RWPE2 (cell line): Measurements from ENCODE around the gene NSUN4.
"Not testable (repeated sequence)": the region's sequence is repeated elsewhere in the genome, so short reads cannot be mapped to it uniquely, and the experiment has no call there.

Experiments used
- ATAC-seq: fragments of 200-7000 bp; cut with Tn5 transposase; 3 replicates; pipeline ENCODE4 v1.9.1; 2021; ENCODE audit warnings: low read depth
- DNase-seq: peaks from one replicate; pipeline ENCODE4 v3.0.0-alpha.2; 2020; ENCODE audit warnings: low spot score
- H3K27ac ChIP-seq: fragments of 450-650 bp; 2 replicates; pipeline ENCODE4 v1.5.1; 2017; ENCODE audit warnings: mild to moderate bottlenecking; ENCODE audit not compliant: poor library complexity, severe bottlenecking
- H3K27me3 ChIP-seq: fragments of 250-450 bp; sonication (Bioruptor Pico); 2 replicates; pipeline ENCODE4 v1.5.1; 2021; ENCODE audit warnings: mild to moderate bottlenecking, moderate library complexity; ENCODE audit not compliant: insufficient read depth, poor library complexity, severe bottlenecking
- H3K36me3 ChIP-seq: fragments of 250-450 bp; sonication (Bioruptor Pico); 2 replicates; pipeline ENCODE4 v1.5.1; 2020; ENCODE audit warnings: low read depth, mild to moderate bottlenecking, moderate library complexity
- H3K4me1 ChIP-seq: fragments of 250-450 bp; sonication (Bioruptor Pico); 2 replicates; pipeline ENCODE4 v1.5.1; 2021; ENCODE audit warnings: mild to moderate bottlenecking, moderate library complexity; ENCODE audit not compliant: insufficient read depth, poor library complexity, severe bottlenecking
- H3K4me3 ChIP-seq: fragments of 250-450 bp; sonication (Bioruptor Pico); 2 replicates; pipeline ENCODE4 v1.5.1; 2021; ENCODE audit warnings: mild to moderate bottlenecking, moderate library complexity; ENCODE audit not compliant: severe bottlenecking
- H3K9me3 ChIP-seq: fragments of 250-450 bp; sonication (Bioruptor Pico); 2 replicates; pipeline ENCODE4 v1.5.1; 2021; ENCODE audit warnings: mild to moderate bottlenecking, moderate library complexity; ENCODE audit not compliant: severe bottlenecking
- TF ChIP-seq, protein P1 (sequence below): fragments of 450-650 bp; IDR thresholded peaks from one replicate; pipeline ENCODE4 v1.5.1; 2017; ENCODE audit warnings: mild to moderate bottlenecking, moderate library complexity; ENCODE audit not compliant: poor library complexity, severe bottlenecking

Gene NSUN4

DNA sequence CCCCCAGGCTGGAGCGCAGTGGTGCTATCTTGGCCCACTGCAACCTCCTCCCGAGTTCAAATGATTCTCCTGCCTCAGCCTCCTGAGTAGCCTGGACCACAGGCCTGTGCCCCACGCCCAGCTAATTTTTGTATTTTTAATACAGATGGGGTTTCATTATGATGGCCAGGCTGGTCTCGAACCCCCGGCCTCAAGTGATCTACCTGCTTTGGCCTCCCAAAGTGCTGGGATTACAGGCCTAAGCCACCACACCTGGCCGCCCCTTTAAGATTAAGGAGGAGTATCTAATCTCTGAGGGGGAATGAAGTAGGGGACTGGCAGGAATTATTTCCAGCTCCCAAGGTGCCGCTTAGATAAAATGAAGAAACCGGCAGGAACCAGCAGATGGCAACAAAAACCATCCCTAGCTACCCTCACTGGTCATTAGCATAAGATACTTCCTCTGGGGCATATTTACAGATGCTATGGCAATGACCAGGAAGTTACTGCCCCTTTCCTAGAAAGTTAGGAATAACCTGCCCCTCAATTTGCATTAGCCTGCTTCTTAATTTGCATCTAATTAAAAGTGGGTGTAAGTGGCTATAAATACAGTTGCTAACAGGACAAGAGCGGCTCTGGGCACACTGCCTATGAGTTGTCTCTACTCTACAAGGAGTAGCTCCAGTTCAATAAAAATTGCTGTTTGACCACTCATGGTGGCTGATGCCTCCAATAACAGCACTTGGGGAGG lies 7.1 kb upstream of the NSUN4 start:
- H3K27ac ChIP-seq: no peak overlapping the region
- peak; percentile 73 for ATAC-seq
- no peaks in the 10 kb centered on the region for H3K9me3 ChIP-seq
- no peak overlapping the region for H3K4me3 ChIP-seq
- no peaks in the 10 kb centered on the region for H3K36me3 ChIP-seq
- H3K27me3 ChIP-seq: no peaks in the 10 kb centered on the region
- no peaks in the 10 kb centered on the region for H3K4me1 ChIP-seq
- TF ChIP-seq, protein P1, sequence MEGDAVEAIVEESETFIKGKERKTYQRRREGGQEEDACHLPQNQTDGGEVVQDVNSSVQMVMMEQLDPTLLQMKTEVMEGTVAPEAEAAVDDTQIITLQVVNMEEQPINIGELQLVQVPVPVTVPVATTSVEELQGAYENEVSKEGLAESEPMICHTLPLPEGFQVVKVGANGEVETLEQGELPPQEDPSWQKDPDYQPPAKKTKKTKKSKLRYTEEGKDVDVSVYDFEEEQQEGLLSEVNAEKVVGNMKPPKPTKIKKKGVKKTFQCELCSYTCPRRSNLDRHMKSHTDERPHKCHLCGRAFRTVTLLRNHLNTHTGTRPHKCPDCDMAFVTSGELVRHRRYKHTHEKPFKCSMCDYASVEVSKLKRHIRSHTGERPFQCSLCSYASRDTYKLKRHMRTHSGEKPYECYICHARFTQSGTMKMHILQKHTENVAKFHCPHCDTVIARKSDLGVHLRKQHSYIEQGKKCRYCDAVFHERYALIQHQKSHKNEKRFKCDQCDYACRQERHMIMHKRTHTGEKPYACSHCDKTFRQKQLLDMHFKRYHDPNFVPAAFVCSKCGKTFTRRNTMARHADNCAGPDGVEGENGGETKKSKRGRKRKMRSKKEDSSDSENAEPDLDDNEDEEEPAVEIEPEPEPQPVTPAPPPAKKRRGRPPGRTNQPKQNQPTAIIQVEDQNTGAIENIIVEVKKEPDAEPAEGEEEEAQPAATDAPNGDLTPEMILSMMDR: peak; percentile 58
- no peak for DNase-seq

DNA sequence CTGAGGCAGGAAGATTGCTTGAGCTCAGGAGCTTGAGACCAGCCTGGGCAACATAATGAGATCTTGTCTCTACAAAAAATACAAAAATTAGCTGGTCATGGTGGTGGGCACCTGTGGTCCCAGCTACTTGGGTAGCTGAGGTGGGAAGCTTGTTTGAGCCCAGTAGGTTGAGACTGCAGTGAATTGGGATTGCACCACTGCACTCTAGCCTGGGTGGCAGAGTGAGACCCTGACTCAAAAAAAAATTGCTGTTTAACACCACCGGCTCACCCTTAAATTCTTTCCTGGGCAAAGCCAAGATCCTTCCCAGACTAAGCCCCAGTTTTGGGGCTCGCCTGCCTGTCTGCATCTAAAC lies 6.6 kb upstream of the NSUN4 start:
- Histone ChIP-seq H3K36me3 (no peaks in the 10 kb centered on the region), H3K27me3 (no peaks in the 10 kb centered on the region), H3K9me3 (no peaks in the 10 kb centered on the region), H3K27ac (no peak overlapping the region), H3K4me1 (peaks cover 3% of the 10 kb centered on the region), H3K4me3 (no peak overlapping the region)
- TF ChIP-seq, protein P1: no peak
- DNase-seq: no peak
- ATAC-seq: no peak

DNA sequence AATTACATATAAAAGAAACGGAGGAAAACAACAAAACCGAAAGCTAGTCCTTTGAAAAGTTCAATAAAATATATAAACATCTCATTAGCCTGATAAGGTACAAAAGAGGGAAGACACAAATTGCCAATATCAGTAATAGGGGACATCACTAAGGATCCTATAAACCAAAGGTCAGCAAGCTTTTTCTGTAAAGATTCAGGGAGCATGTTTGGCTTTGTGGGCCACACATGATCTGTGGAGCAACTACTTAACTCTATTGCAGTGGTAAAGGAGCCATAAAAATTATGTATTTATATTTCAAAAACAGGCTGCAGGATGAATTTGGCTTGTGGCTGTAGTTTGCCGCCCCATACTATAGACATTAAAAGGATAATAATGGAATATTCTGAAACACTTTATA lies 5.5 kb upstream of the NSUN4 start:
- no peak for ATAC-seq
- Histone ChIP-seq H3K27ac (no peak overlapping the region), H3K36me3 (no peaks in the 10 kb centered on the region), H3K4me3 (no peak overlapping the region), H3K27me3 (no peaks in the 10 kb centered on the region), H3K4me1 (peaks cover 10% of the 10 kb centered on the region), H3K9me3 (no peaks in the 10 kb centered on the region)
- DNase-seq: no peak
- TF ChIP-seq, protein P1: no peak

DNA sequence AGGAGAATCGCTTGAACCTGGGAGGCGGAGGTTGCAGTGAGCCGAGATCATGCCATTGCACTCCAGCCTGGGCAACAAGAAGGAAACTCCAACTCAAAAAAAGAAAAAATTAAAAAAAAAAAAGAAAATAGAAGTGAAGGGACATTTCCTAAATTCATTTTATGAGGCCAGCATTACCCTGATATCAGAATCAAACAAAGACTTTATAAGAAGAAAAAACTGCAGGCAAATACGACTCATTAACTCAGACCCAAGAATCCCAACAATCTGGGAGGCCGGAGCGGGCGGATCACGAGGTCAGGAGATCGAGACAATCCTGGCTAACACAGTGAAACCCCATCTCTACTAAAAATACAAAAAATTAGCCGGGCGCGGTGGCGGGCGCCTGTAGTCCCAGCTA lies 3.2 kb upstream of the NSUN4 start:
- H3K4me3 ChIP-seq, H3K36me3 ChIP-seq, ATAC-seq, H3K9me3 ChIP-seq, H3K4me1 ChIP-seq, H3K27me3 ChIP-seq, DNase-seq, H3K27ac ChIP-seq: not testable (repeated sequence)

DNA sequence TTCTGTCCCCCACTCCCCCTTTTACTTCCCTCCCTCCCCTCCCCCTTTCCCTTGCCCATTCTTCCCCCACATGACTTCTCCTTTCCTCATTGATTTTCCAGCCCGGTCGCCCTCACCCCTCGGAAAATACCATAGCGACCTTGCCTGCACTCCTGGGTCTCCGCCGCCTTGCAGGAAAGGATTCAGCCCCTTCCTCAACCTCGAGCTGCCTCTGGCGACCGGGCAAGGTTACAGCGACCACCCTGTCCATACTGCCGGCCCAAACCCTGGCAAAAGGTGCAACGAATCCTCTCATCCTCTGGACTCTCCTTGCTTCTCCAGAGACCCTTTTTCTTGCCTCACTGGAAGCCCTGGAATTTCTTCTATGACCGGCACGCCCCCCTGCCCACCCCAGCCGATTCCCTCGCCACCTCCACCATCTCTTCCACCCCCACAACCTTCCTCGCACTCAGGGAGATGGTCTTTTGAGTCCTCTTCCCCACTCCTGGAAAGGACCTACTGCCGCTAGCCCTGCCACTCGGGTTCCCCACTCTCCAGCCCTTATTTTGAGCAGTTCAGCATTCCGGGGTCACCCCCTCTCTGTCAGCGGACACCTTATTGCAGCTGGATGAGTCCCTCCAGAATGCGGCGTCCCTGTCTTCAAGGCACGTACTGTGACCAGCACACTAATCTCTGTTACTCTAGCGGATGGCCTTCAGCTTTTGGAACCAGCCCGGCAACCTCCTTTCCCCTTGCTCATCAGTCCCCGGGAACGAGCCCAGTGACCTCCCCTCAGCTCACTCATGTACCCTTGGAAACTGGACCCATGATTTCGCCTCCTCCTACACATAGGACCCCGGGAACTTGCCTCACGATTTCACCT lies 846 bp downstream of the NSUN4 start:
- Histone ChIP-seq H3K4me1 (peaks cover 10% of the 10 kb centered on the region), H3K36me3 (peaks cover 26% of the 10 kb centered on the region), H3K9me3 (no peaks in the 10 kb centered on the region), H3K27me3 (no peaks in the 10 kb centered on the region), H3K27ac (peak overlapping the region; percentile 92), H3K4me3 (peak overlapping the region; percentile 85)
- TF ChIP-seq, protein P1: no peak
- ATAC-seq (no peak), DNase-seq (no peak)
